ENCODE results near the gene DUSP10.

Gene DUSP10

GRCh38 chr1:221782477-221782876 is 40.6 kb upstream of the DUSP10 start:
- Mint-ChIP-seq H3K27me3 (ENCODE audit: low read depth) (peaks cover 11% of the 10 kb centered on the region), H3K36me3 (ENCODE audit: low read depth) (no peaks in the 10 kb centered on the region), H3K27ac (no peak overlapping the region), H3K9me3 (no peaks in the 10 kb centered on the region), H3K4me1 (no peaks in the 10 kb centered on the region), H3K4me3 (no peak overlapping the region)
- no peak for TF ChIP-seq CTCF (IDR thresholded peaks at IDR 0.05; ENCODE audit: unreplicated experiment in 3 of 3)

- Mint-ChIP-seq H3K36me3 (ENCODE audit: low read depth) (no peaks in the 10 kb centered on the region), H3K4me3 (no peak overlapping the region), H3K27me3 (ENCODE audit: low read depth) (peaks cover 11% of the 10 kb centered on the region), H3K4me1 (no peaks in the 10 kb centered on the region), H3K27ac (no peak overlapping the region), H3K9me3 (no peaks in the 10 kb centered on the region)
- no peak for TF ChIP-seq CTCF (IDR thresholded peaks at IDR 0.05; ENCODE audit: unreplicated experiment in 3 of 3)
Measured at GRCh38 chr1:221781102-221781755, 39.3 kb upstream of the DUSP10 start.

DNA sequence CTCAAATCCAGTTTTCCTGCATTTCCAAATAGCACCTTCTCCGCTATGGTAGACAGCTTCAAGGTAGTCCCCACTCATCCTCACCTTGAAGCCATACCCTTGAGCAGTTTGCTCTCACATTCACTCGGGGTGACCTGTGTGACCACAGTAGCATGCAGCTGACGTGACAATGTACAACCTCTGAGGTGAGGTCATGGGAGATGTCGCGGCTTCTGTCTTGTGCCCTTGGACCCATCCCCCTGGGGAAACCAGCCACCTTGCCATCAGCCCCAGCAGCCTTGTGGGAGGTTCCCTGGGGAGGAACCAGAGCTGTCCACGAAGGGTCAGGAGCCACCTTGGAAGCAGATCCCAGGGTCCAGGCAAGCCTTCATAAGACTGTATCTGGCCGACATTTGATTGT is 38.3 kb upstream of the DUSP10 start:
- TF ChIP-seq CTCF (IDR thresholded peaks at IDR 0.05; ENCODE audit: unreplicated experiment in 3 of 3) = no peak
- H3K4me3 Mint-ChIP-seq = no peak overlapping the region
- H3K4me1 Mint-ChIP-seq = no peaks in the 10 kb centered on the region
- peaks cover 11% of the 10 kb centered on the region for H3K27me3 Mint-ChIP-seq (ENCODE audit: low read depth)
- H3K27ac Mint-ChIP-seq = no peak overlapping the region
- H3K9me3 Mint-ChIP-seq = no peaks in the 10 kb centered on the region
- no peaks in the 10 kb centered on the region for H3K36me3 Mint-ChIP-seq (ENCODE audit: low read depth)

GRCh38 chr1:221779771-221780170 is 37.9 kb upstream of the DUSP10 start:
- Mint-ChIP-seq H3K27me3 (ENCODE audit: low read depth) (peaks cover 11% of the 10 kb centered on the region), H3K9me3 (no peaks in the 10 kb centered on the region), H3K4me1 (no peaks in the 10 kb centered on the region), H3K36me3 (ENCODE audit: low read depth) (no peaks in the 10 kb centered on the region), H3K4me3 (no peak overlapping the region), H3K27ac (no peak overlapping the region)
- TF ChIP-seq CTCF (IDR thresholded peaks at IDR 0.05; ENCODE audit: unreplicated experiment in 3 of 3) = no peak

GRCh38 chr1:221778535-221779142 is 36.8 kb upstream of the DUSP10 start:
- Mint-ChIP-seq H3K4me1 (no peaks in the 10 kb centered on the region), H3K9me3 (no peaks in the 10 kb centered on the region), H3K36me3 (ENCODE audit: low read depth) (no peaks in the 10 kb centered on the region), H3K27ac (no peak overlapping the region), H3K4me3 (no peak overlapping the region), H3K27me3 (ENCODE audit: low read depth) (peaks cover 11% of the 10 kb centered on the region)
- TF ChIP-seq CTCF (IDR thresholded peaks at IDR 0.05; ENCODE audit: unreplicated experiment in 3 of 3) = no peak

DNA sequence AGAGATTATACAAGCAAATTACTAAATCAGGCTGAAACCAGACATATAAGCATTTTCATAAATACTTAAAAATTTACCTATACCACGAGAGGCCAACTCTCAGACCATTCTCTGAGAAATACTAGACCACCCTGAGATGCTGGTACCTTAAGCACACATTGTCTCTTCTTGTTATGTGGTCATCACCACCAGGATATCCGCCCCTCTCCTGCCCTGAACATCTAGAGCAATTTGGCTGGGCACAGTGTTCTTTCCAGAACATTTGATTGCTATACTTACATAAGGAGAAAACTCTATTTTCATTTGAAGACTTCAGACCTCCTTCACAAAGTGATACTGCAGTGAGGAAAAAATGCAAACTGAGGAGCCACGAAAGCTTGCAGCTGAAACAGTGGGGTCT is 36.2 kb upstream of the DUSP10 start:
- Mint-ChIP-seq H3K4me1 (no peaks in the 10 kb centered on the region), H3K4me3 (no peak overlapping the region), H3K27me3 (ENCODE audit: low read depth) (peaks cover 11% of the 10 kb centered on the region), H3K27ac (no peak overlapping the region), H3K36me3 (ENCODE audit: low read depth) (no peaks in the 10 kb centered on the region), H3K9me3 (no peaks in the 10 kb centered on the region)
- TF ChIP-seq CTCF (IDR thresholded peaks at IDR 0.05; ENCODE audit: unreplicated experiment in 3 of 3) = no peak
